B cell (primary cell): ENCODE data around the gene VASN.

Experiments used
- EZH2 ChIP-seq: IDR thresholded peaks from 2 replicates; pipeline ENCODE4 v1.6.1; 2012; ENCODE audit warnings: borderline replicate concordance, low read depth, mild to moderate bottlenecking, moderate library complexity, low read length; ENCODE audit not compliant: insufficient read depth, poor library complexity, severe bottlenecking
- TF ChIP-seq, protein P1 (sequence below): fragments of 200-600 bp; IDR thresholded peaks from one replicate; pipeline ENCODE4 v1.8.0; 2022; ENCODE audit warnings: antibody characterized with exemption, mild to moderate bottlenecking

DNA sequence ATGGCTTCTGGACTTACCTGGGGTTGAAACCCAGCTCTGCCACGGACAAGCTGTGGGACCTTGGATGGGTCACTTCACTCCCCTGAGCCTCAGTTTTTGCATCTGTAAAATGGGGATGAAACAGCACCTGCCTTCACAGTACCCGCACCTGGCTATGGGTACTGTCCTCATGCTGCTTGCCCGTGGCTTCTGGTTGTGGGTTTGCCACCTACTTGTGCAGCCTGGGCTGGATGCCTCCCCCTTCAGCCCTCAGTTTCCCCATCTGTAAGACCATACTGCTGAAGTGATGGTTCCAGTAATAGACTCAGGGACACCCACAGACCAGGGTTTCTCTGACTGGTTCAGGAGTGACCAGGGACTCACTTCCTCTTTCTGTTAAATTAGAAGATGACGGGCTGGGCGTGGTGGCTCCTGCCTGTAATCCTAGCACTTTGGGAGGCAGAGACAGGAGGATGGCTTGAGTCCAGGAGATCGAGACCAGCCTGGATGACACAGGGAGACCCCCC, 46.3 kb upstream of the VASN start:
- TF ChIP-seq, protein P1, sequence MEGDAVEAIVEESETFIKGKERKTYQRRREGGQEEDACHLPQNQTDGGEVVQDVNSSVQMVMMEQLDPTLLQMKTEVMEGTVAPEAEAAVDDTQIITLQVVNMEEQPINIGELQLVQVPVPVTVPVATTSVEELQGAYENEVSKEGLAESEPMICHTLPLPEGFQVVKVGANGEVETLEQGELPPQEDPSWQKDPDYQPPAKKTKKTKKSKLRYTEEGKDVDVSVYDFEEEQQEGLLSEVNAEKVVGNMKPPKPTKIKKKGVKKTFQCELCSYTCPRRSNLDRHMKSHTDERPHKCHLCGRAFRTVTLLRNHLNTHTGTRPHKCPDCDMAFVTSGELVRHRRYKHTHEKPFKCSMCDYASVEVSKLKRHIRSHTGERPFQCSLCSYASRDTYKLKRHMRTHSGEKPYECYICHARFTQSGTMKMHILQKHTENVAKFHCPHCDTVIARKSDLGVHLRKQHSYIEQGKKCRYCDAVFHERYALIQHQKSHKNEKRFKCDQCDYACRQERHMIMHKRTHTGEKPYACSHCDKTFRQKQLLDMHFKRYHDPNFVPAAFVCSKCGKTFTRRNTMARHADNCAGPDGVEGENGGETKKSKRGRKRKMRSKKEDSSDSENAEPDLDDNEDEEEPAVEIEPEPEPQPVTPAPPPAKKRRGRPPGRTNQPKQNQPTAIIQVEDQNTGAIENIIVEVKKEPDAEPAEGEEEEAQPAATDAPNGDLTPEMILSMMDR: no peak
- TF ChIP-seq EZH2: no peak
